HG03095 (cell line): ENCODE results near the gene CDYL.
"Not testable (repeated sequence)": the region's sequence is repeated elsewhere in the genome, so short reads cannot be mapped to it uniquely, and the experiment has no call there.

ENCODE experiments used
- ATAC-seq: cut with Tn5 transposase; IDR thresholded peaks from one replicate; pipeline ENCODE4 v1.9.1; 2021; ENCODE audit warnings: moderate library complexity; ENCODE audit not compliant: unreplicated experiment

The CDYL gene

DNA sequence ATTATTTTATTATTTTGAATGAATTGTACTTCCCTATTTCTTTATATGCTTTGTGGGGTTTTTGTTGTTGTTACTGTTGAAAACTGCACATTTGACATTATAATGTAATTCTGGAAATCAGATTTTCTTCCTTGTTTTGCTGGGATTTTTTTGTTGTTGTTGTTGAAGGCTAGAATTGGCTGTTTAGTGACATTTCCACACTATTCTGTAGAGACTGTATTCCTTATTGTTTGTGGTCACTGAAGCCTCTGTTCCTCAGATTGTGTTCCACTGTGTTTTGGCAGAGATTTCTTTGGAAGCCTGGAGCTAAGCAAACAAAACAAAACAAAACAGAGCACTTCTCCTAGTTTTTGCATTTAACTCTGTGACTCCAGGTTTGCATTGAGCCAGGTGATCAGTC lies 52.9 kb downstream of the CDYL start:
- no peak for ATAC-seq

GRCh38 chr6:4835540-4835939 lies 59.3 kb downstream of the CDYL start:
- not testable (repeated sequence) for ATAC-seq

DNA sequence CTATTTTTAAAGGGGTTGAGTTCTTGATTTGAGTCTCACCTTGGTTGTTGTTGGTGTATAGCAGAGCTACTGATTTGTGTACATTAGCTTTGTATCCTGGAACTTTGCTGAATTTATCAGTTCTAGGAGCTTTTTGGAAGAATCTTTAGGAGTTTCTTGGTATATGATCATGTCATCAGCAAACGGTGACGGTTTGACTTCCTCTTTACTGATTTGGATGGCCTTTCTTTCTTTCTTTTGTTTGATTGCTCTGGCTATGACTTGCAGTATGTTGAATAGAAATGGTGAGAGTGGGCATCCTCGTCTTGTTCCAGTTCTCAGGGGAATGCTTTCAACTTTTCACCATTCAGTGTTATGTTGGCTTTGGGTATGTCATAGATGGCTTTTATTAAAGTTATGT lies 64.0 kb downstream of the CDYL start:
- ATAC-seq, result no peak

GRCh38 chr6:4844108-4844507 lies 67.9 kb downstream of the CDYL start:
- no peak for ATAC-seq

DNA sequence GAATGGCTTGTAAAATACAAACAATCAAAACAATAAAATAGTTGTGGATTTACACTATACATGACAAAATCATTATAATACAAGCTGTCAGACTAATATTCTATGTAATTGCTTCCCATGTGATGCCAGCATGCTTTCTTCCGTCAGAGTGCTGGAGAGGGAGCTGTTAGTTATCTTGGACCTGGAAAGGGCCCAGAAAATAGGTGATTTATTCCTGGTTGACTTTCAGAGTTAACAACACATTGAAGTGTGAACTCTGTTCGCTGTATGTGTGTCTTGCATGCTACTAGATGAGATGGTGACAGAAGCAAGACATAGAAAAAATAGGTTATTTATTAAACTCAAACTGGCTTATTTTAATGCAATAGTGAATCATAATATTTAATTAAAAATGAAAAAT lies 70.2 kb downstream of the CDYL start:
- ATAC-seq, result no peak

DNA sequence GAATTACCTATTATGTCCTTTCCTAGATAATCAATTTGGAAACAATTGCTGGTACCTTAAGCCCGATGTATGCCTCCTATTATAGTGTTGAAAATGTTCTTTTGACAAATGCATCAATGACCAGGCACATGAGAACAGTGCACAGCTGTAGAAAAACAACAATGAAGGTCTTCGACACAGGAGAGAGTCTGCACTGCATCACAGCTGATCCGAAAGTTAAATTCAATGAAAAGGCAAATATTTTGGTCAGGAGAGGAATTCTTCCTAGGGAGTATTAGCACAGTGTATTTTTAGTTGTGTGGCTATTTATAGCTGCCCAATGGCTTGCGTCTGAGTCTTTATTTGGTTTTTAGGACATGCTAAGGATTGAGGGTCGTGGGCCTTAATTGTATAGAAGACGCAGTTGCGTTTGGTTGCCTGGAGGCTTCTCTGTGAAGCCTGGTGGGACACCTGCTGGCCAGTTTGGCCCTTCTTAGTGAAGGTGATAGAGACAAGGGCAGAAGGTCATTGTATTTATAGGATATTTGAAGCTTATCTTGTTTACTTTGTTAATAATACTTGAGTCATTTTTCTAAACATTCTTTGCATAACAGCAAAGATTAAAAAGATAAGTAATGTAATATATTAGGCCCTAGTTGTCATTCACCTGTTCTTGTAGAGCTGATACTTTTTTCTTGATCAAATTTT lies 72.3 kb downstream of the CDYL start:
- ATAC-seq, result no peak

GRCh38 chr6:4849226-4850022 lies 73.2 kb downstream of the CDYL start:
- no peak for ATAC-seq

DNA sequence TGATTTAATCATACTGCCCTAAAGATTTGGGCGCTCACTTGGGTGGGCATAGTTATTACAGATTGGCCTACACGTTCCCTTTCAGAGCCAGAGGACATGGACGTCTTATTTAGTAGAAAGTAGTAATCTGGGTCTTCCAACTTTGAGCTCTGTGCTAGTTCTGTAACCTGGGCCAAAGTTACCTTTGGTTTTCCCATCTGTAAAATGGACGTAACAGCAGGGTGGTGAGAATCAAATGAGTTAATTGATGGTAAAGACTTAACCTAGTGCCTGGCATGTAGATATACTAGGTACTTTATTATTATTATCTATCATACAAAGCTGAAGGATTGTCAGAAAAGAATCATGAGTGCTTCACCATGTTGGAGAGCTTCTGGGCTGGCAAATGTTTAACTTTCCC lies 74.8 kb downstream of the CDYL start:
- ATAC-seq, result no peak

DNA sequence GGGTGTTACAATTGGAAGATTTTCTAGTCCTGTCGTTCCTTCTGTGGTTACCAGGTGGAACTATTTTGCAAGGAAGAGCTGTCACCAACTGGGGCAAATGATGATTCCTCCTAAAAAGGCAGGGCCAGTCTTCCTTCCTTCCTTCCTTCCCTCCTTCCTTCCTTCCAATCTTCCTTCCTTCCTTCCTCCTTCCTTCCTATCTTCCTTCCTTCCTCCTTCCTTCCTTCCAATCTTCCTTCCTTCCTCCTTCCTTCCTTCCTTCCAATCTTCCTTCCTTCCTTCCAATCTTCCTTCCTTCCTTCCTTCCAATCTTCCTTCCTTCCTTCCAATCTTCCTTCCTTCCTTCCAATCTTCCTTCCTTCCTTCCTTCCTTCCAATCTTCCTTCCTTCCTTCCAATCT lies 76.0 kb downstream of the CDYL start:
- not testable (repeated sequence) for ATAC-seq

GRCh38 chr6:4852938-4853337 lies 76.7 kb downstream of the CDYL start:
- ATAC-seq, result no peak

- ATAC-seq, result no peak
These were observed 77.1 kb downstream of the CDYL start for GRCh38 chr6:4853349-4853748.

- no peak for ATAC-seq
These were observed 77.7 kb downstream of the CDYL start for GRCh38 chr6:4853782-4854511.

DNA sequence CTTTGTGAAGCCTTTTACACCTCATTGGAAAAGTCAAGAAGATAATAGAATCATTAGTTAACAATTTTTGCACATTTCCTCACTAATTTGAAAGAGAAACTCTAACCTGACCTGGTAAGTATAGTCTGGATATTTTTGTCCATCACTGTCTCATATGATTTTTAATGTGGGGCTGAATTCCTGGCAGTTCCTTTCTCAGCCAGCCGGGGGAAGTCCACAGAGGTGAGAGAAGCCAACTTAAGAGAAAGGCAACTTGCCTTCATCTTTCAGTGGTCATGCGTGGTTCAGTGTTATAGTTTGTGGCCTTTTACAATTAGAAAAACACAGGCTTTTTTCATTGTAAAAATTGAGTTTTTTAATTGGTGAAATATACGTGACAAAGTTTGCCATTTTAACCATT lies 80.6 kb downstream of the CDYL start:
- ATAC-seq, result no peak

GRCh38 chr6:4858194-4859015 lies 82.2 kb downstream of the CDYL start:
- no peak for ATAC-seq

DNA sequence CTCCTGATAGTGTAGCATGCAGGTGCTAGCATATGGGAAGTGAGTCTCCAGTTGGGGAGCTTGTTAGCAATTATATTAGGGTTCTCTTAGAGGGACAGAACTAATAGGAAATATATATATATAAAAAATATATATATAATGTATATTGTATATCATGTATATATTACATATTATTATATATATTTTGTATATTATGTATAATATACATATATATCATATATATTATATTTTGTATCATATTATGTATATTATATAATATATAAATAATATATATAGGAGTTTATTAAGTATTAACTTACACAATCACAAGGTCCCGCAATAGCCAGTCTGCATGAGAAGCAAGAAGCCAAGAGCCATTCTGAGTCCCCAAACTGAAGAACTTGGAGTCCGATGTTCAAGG lies 84.2 kb downstream of the CDYL start:
- ATAC-seq, result no peak

DNA sequence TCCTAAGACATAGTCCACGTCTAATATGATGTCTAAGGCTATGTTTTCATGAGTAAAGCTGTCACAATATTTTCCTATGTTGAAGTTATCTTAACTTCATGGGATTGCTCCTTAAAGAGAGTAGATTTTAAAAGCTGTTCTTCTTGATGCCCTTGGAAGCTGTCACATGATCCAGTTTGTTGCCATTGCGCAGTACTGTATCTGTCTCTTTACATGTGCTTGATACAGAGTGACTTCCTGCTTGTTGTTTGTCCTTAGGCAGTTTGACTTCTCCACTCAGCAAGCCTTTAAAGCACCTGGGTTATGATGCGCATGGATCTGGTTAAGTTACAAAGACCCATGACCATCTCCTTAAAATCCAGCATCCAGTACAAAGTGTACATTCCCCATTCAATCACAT lies 85.4 kb downstream of the CDYL start:
- ATAC-seq, result no peak

- no peak for ATAC-seq
These were observed 88.3 kb downstream of the CDYL start for GRCh38 chr6:4864519-4864918.

GRCh38 chr6:4865006-4865405 lies 88.8 kb downstream of the CDYL start:
- not testable (repeated sequence) for ATAC-seq

DNA sequence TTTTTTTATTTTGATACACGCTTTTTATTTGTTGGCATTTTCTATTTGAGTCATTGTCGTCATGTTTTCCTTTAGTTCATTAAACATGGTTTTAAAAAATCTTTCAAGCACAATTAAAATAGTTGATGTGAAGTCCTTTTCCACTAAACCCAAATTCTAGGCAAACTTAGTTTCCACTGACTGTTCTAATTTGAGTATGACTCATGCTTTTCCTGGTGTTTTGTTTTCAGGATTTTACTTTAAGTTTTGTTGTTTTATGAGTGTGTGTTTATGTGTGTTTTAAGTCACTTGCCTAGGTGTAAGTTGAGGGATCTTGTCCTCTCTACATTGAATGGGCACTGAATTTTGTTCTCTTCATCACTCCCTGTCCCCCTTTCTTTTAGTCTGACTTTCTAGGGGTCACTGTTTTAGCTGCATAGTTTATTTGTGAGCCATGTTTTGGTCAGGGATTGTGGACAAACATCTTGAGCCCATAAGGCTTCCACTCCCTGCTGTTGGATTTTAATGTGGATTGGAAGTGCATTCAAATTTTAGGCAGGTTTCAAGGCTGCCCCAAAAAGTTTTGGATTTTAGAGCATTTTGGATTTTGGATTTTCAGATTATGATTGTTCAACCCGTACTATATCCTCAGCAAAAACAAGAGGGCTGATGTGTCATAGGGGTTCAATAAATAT lies 94.8 kb downstream of the CDYL start:
- ATAC-seq, result no peak

GRCh38 chr6:4871825-4872224 lies 95.6 kb downstream of the CDYL start:
- ATAC-seq, result no peak
